Measurements from ENCODE around the gene RFTN2.
"Not testable (repeated sequence)": the region's sequence is repeated elsewhere in the genome, so short reads cannot be mapped to it uniquely, and the experiment has no call there.

- TF ChIP-seq CTCF, POLR2A, EP300 (IDR thresholded peaks at IDR 0.05): not testable (repeated sequence)
Observed at GRCh38 chr2:197580166-197580565, 95.2 kb downstream of the RFTN2 start.
